WERI-Rb-1 (cell line): ENCODE data around the gene PPFIA2.

Source experiments
- DNase-seq: peaks from one replicate; pipeline ENCODE4 v3.0.0-alpha.2; 2020
- H3K27ac ChIP-seq: fragments of 250-450 bp; sonication (Bioruptor Pico); 2 replicates; pipeline ENCODE4 v1.5.1; 2020; ENCODE audit warnings: mild to moderate bottlenecking, moderate library complexity
- H3K27me3 ChIP-seq: fragments of 250-450 bp; sonication (Bioruptor Pico); 2 replicates; pipeline ENCODE4 v1.5.1; 2021; ENCODE audit warnings: mild to moderate bottlenecking, low read depth, moderate library complexity; ENCODE audit not compliant: insufficient read depth, severe bottlenecking
- H3K36me3 ChIP-seq: fragments of 250-450 bp; sonication (Bioruptor Pico); 2 replicates; pipeline ENCODE4 v1.5.1; 2020; ENCODE audit warnings: mild to moderate bottlenecking, moderate library complexity
- H3K4me3 ChIP-seq: 2 replicates; pipeline ENCODE4 v1.5.1; 2011; ENCODE audit warnings: low read depth, mild to moderate bottlenecking, control low read depth, low read length
- H3K9me3 ChIP-seq: fragments of 250-450 bp; sonication (Bioruptor Pico); 2 replicates; pipeline ENCODE4 v1.5.1; 2021; ENCODE audit warnings: mild to moderate bottlenecking, moderate library complexity; ENCODE audit not compliant: severe bottlenecking
- CTCF ChIP-seq: IDR thresholded peaks from 2 replicates; pipeline ENCODE4 v1.5.1; 2011; ENCODE audit warnings: low read depth, mild to moderate bottlenecking, control low read depth, inconsistent platforms, low read length

The PPFIA2 gene

GRCh38 chr12:81401241-81401640, 357.9 kb downstream of the PPFIA2 start:
- TF ChIP-seq CTCF, result no peak
- H3K4me3 ChIP-seq, result no peak overlapping the region
- no peak overlapping the region for H3K27ac ChIP-seq
- no peaks in the 10 kb centered on the region for H3K36me3 ChIP-seq
- DNase-seq, result no peak
- no peaks in the 10 kb centered on the region for H3K9me3 ChIP-seq
- no peaks in the 10 kb centered on the region for H3K27me3 ChIP-seq

GRCh38 chr12:81400024-81400423, 359.1 kb downstream of the PPFIA2 start:
- Histone ChIP-seq H3K27me3 (no peaks in the 10 kb centered on the region), H3K4me3 (no peak overlapping the region), H3K27ac (no peak overlapping the region), H3K36me3 (no peaks in the 10 kb centered on the region), H3K9me3 (no peaks in the 10 kb centered on the region)
- DNase-seq, result no peak
- no peak for TF ChIP-seq CTCF

- Histone ChIP-seq H3K27ac (no peak overlapping the region), H3K4me3 (no peak overlapping the region), H3K27me3 (no peaks in the 10 kb centered on the region), H3K9me3 (no peaks in the 10 kb centered on the region), H3K36me3 (no peaks in the 10 kb centered on the region)
- no peak for DNase-seq
- TF ChIP-seq CTCF, result no peak
Observed at GRCh38 chr12:81395431-81395830, 363.7 kb downstream of the PPFIA2 start.

GRCh38 chr12:81389550-81390099, 369.5 kb downstream of the PPFIA2 start:
- DNase-seq, result no peak
- Histone ChIP-seq H3K27ac (no peak overlapping the region), H3K36me3 (no peaks in the 10 kb centered on the region), H3K4me3 (no peak overlapping the region), H3K9me3 (no peaks in the 10 kb centered on the region), H3K27me3 (no peaks in the 10 kb centered on the region)
- TF ChIP-seq CTCF, result no peak

GRCh38 chr12:81386101-81386500, 373.0 kb downstream of the PPFIA2 start:
- TF ChIP-seq CTCF, result no peak
- H3K4me3 ChIP-seq, result no peak overlapping the region
- no peak overlapping the region for H3K27ac ChIP-seq
- no peak for DNase-seq
- H3K36me3 ChIP-seq, result no peaks in the 10 kb centered on the region
- H3K9me3 ChIP-seq, result no peaks in the 10 kb centered on the region
- H3K27me3 ChIP-seq, result no peaks in the 10 kb centered on the region

GRCh38 chr12:81381951-81382350, 377.2 kb downstream of the PPFIA2 start:
- no peak for TF ChIP-seq CTCF
- no peaks in the 10 kb centered on the region for H3K27me3 ChIP-seq
- H3K4me3 ChIP-seq, result no peak overlapping the region
- H3K27ac ChIP-seq, result no peak overlapping the region
- no peak for DNase-seq
- H3K36me3 ChIP-seq, result no peaks in the 10 kb centered on the region
- no peaks in the 10 kb centered on the region for H3K9me3 ChIP-seq
